ENCODE measurements around the gene CDY1. TPM values are rescaled to one million over a fixed set of nuclear protein-coding genes. Genes with fewer than 3 reads are reported as not detected.
"Not testable (repeated sequence)": the region's sequence is repeated elsewhere in the genome, so short reads cannot be mapped to it uniquely, and the experiment has no call there.

Gene CDY1
- polyA plus RNA-seq (2011; rRNA removed) (not detected in 2 replicates), polyA minus RNA-seq (2011; rRNA and poly(A)+ RNA removed) (not detected in 2 replicates)

- H3K27ac ChIP-seq (ENCODE audit: low read depth, low read length); DNase-seq (ENCODE audit: low read depth, low spot score); H3K9me3 ChIP-seq (ENCODE audit: control insufficient read depth, insufficient read depth, low read length); POLR2A ChIA-PET; H3K27me3 ChIP-seq (ENCODE audit: control insufficient read depth, insufficient read depth, low read length); H3K4me3 ChIP-seq (ENCODE audit: low read depth, low read length); CTCF ChIA-PET: not testable (repeated sequence)
Observed at GRCh38 chrY:25621817-25622216, at the start of gene CDY1. Gene CDY1 (plus strand): TSS chrY:25622117. CDS start chrY:25622443, 326 bp downstream.

- POLR2A ChIA-PET; H3K27ac ChIP-seq (ENCODE audit: low read depth, low read length); CTCF ChIA-PET; DNase-seq (ENCODE audit: low read depth, low spot score); H3K9me3 ChIP-seq (ENCODE audit: control insufficient read depth, insufficient read depth, low read length); H3K4me3 ChIP-seq (ENCODE audit: low read depth, low read length); H3K27me3 ChIP-seq (ENCODE audit: control insufficient read depth, insufficient read depth, low read length): not testable (repeated sequence)
Observed at GRCh38 chrY:25593336-25593735, 28.6 kb upstream of the CDY1 start.

- H3K27me3 ChIP-seq (ENCODE audit: control insufficient read depth, insufficient read depth, low read length); H3K9me3 ChIP-seq (ENCODE audit: control insufficient read depth, insufficient read depth, low read length); POLR2A ChIA-PET; H3K27ac ChIP-seq (ENCODE audit: low read depth, low read length); H3K4me3 ChIP-seq (ENCODE audit: low read depth, low read length); DNase-seq (ENCODE audit: low read depth, low spot score); CTCF ChIA-PET: not testable (repeated sequence)
Observed at GRCh38 chrY:25620209-25620608, 1.7 kb upstream of the CDY1 start.

GRCh38 chrY:25626524-25626923, 4.6 kb downstream of the CDY1 start:
- H3K27me3 ChIP-seq (ENCODE audit: control insufficient read depth, insufficient read depth, low read length); H3K4me3 ChIP-seq (ENCODE audit: low read depth, low read length); POLR2A ChIA-PET; H3K9me3 ChIP-seq (ENCODE audit: control insufficient read depth, insufficient read depth, low read length); DNase-seq (ENCODE audit: low read depth, low spot score); H3K27ac ChIP-seq (ENCODE audit: low read depth, low read length); CTCF ChIA-PET: not testable (repeated sequence)

GRCh38 chrY:25630383-25631112, 8.6 kb downstream of the CDY1 start:
- POLR2A ChIA-PET; H3K27me3 ChIP-seq (ENCODE audit: control insufficient read depth, insufficient read depth, low read length); DNase-seq (ENCODE audit: low read depth, low spot score); H3K4me3 ChIP-seq (ENCODE audit: low read depth, low read length); CTCF ChIA-PET; H3K9me3 ChIP-seq (ENCODE audit: control insufficient read depth, insufficient read depth, low read length); H3K27ac ChIP-seq (ENCODE audit: low read depth, low read length): not testable (repeated sequence)

- POLR2A ChIA-PET, result not testable (repeated sequence)
Observed at GRCh38 chrY:25639852-25640251, 17.9 kb downstream of the CDY1 start.

GRCh38 chrY:25643024-25643915, 21.4 kb downstream of the CDY1 start:
- CTCF ChIA-PET; H3K27me3 ChIP-seq (ENCODE audit: control insufficient read depth, insufficient read depth, low read length); H3K4me3 ChIP-seq (ENCODE audit: low read depth, low read length); H3K9me3 ChIP-seq (ENCODE audit: control insufficient read depth, insufficient read depth, low read length); POLR2A ChIA-PET; H3K27ac ChIP-seq (ENCODE audit: low read depth, low read length); DNase-seq (ENCODE audit: low read depth, low spot score): not testable (repeated sequence)

More at GRCh38 chrY:25639852-25640251, 17.9 kb downstream of the CDY1 start:
- H3K9me3 ChIP-seq (ENCODE audit: control insufficient read depth, insufficient read depth, low read length); DNase-seq (ENCODE audit: low read depth, low spot score); H3K27ac ChIP-seq (ENCODE audit: low read depth, low read length); CTCF ChIA-PET; H3K27me3 ChIP-seq (ENCODE audit: control insufficient read depth, insufficient read depth, low read length); H3K4me3 ChIP-seq (ENCODE audit: low read depth, low read length): not testable (repeated sequence)

Measured in AG04450 (cell line).